Esophagus muscularis mucosa (tissue), 4 donors: ENCODE measurements around the gene EEF2K.

Experiments used
- EP300 ChIP-seq: sonication (generic); formaldehyde crosslinking; IDR thresholded peaks from one replicate; pipeline ENCODE4 v1.6.1; 2017; ENCODE audit warnings: antibody characterized with exemption
- POLR2A ChIP-seq: fragments of 450-650 bp; IDR thresholded peaks from one replicate; pipeline ENCODE4 v1.6.1; 2017; ENCODE audit warnings: antibody characterized with exemption, moderate library complexity, mild to moderate bottlenecking, low read depth
- POLR2AphosphoS5 ChIP-seq, 2 donors: sonication (generic); formaldehyde crosslinking; IDR thresholded peaks; one replicate each; pipeline ENCODE4 v1.6.1; 2017; ENCODE audit warnings: antibody characterized with exemption in 2 of 2
- TF ChIP-seq, protein P1 (sequence below), 3 experiments: fragments of 200-600 bp in 2 of 3; fragments of 450-650 bp in 1 of 3; sonication (generic) in 2 of 3; IDR thresholded peaks; one replicate each; pipeline ENCODE4 v1.5.1; 2017 to 2019; ENCODE audit warnings: antibody characterized with exemption in 3 of 3, mild to moderate bottlenecking in 2 of 3, moderate library complexity in 1 of 3

DNA sequence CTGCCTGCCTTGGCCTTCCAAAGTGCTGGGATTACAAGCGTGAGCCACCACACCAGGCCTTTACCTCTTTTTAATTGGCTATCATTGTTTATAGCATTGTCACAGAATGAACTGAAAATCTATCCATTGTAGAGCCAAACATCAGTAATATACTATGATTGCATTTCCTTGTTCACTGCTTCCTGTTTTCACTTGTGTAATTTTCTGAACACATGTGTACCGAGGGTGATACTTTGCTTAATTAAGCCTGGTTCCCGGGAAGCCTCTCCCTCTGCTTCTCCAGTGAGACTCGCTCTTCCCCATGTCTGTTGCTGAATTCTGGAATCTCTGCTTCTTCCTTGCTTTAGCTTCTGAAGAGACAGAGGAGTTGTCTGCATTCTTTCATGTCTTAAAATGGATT is 124.2 kb downstream of the EEF2K start:
- TF ChIP-seq POLR2A (no peak), POLR2AphosphoS5 (IDR thresholded peaks at IDR 0.05) (no peak), EP300 (no peak)
- TF ChIP-seq, protein P1, sequence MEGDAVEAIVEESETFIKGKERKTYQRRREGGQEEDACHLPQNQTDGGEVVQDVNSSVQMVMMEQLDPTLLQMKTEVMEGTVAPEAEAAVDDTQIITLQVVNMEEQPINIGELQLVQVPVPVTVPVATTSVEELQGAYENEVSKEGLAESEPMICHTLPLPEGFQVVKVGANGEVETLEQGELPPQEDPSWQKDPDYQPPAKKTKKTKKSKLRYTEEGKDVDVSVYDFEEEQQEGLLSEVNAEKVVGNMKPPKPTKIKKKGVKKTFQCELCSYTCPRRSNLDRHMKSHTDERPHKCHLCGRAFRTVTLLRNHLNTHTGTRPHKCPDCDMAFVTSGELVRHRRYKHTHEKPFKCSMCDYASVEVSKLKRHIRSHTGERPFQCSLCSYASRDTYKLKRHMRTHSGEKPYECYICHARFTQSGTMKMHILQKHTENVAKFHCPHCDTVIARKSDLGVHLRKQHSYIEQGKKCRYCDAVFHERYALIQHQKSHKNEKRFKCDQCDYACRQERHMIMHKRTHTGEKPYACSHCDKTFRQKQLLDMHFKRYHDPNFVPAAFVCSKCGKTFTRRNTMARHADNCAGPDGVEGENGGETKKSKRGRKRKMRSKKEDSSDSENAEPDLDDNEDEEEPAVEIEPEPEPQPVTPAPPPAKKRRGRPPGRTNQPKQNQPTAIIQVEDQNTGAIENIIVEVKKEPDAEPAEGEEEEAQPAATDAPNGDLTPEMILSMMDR (IDR thresholded peaks at IDR 0.05) = no peak
